ENCODE results near the gene PPA2. TPM values are rescaled to one million over a fixed set of nuclear protein-coding genes. Genes with fewer than 3 reads are reported as not detected.

PPA2 gene
- total RNA-seq, 4 donors from 2014 or later = 46.2 to 164 (median 84.6) TPM

- Histone ChIP-seq H3K4me1 (no peaks in the 10 kb centered on the region), H3K4me3 (no peak overlapping the region), H3K27ac (no peak overlapping the region), H3K9me3 (no peaks in the 10 kb centered on the region), H3K36me3 (no peaks in the 10 kb centered on the region), H3K27me3 (no peaks in the 10 kb centered on the region)
- 55 to 56% methylated on average over 1 of the region's 1 CpG for WGBS, 2 donors (ENCODE audit: low coverage in 1 of 2)
- DNase-seq = no peak
- in situ Hi-C loops (cut with MboI; ENCODE audit: low pct_ligation_motif_present in 1 of 4, low pct_unique_long_range_greater_than_20kb in 1 of 4, low sequenced_read_pairs in 3 of 4) (loop anchor here in 1 of 4 donors (25.0 kb wide), 1 partner anchor 153 kb away; no protein-coding TSS in a partner anchor), intact Hi-C loops (cut with DNase I; ENCODE audit: low total_unique reads) (no loop called here)
- TF ChIP-seq POLR2AphosphoS5 (IDR thresholded peaks at IDR 0.05) (no peak), EP300 (IDR thresholded peaks at IDR 0.05; ENCODE audit: low read depth) (no peak), POLR2A (IDR thresholded peaks at IDR 0.05) (no peak)
- TF ChIP-seq, protein P1, sequence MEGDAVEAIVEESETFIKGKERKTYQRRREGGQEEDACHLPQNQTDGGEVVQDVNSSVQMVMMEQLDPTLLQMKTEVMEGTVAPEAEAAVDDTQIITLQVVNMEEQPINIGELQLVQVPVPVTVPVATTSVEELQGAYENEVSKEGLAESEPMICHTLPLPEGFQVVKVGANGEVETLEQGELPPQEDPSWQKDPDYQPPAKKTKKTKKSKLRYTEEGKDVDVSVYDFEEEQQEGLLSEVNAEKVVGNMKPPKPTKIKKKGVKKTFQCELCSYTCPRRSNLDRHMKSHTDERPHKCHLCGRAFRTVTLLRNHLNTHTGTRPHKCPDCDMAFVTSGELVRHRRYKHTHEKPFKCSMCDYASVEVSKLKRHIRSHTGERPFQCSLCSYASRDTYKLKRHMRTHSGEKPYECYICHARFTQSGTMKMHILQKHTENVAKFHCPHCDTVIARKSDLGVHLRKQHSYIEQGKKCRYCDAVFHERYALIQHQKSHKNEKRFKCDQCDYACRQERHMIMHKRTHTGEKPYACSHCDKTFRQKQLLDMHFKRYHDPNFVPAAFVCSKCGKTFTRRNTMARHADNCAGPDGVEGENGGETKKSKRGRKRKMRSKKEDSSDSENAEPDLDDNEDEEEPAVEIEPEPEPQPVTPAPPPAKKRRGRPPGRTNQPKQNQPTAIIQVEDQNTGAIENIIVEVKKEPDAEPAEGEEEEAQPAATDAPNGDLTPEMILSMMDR (IDR thresholded peaks at IDR 0.05) = no peak
Measured at GRCh38 chr4:105509291-105509690, 35.4 kb upstream of the PPA2 start.

- H3K4me1 ChIP-seq = no peaks in the 10 kb centered on the region
- no peak overlapping the region for H3K27ac ChIP-seq
- DNase-seq = no peak
- in situ Hi-C loops (cut with MboI; ENCODE audit: low pct_ligation_motif_present in 1 of 4, low pct_unique_long_range_greater_than_20kb in 1 of 4, low sequenced_read_pairs in 3 of 4) (loop anchor here in 1 of 4 donors (25.0 kb wide), 1 partner anchor 158 kb away; no protein-coding TSS in a partner anchor), intact Hi-C loops (cut with DNase I; ENCODE audit: low total_unique reads) (no loop called here)
- H3K27me3 ChIP-seq = no peaks in the 10 kb centered on the region
- no peaks in the 10 kb centered on the region for H3K36me3 ChIP-seq
- no peak overlapping the region for H3K4me3 ChIP-seq
- H3K9me3 ChIP-seq = no peaks in the 10 kb centered on the region
- TF ChIP-seq POLR2A (IDR thresholded peaks at IDR 0.05) = no peak
- TF ChIP-seq EP300 (IDR thresholded peaks at IDR 0.05; ENCODE audit: low read depth) = no peak
- no peak for TF ChIP-seq POLR2AphosphoS5 (IDR thresholded peaks at IDR 0.05)
- TF ChIP-seq, protein P1 (IDR thresholded peaks at IDR 0.05) = no peak
- WGBS, 2 donors (ENCODE audit: low coverage in 1 of 2) = 44 to 63% methylated on average over 2 of the region's 2 CpGs
Measured at GRCh38 chr4:105504744-105505143, 30.9 kb upstream of the PPA2 start.

DNA sequence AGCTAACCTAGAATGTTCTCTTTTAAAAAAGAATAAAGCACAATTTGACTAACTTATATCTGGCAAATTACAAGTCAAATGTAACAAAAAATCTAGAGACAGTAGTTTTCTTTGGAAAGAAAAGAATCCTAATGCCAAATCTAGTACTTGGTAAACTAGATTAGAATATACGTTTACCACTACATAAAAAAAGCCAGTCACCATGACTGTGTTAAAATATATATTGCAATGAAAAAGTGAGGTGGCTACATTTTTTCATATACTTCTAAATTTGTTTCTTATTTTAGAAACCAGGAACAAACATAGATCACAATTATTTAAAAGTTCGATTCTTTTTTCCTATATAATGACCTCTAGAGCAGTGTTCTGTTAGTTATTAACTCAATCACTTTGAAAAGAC, 29.6 kb upstream of the PPA2 start:
- in situ Hi-C loops (cut with MboI; ENCODE audit: low pct_ligation_motif_present in 1 of 4, low pct_unique_long_range_greater_than_20kb in 1 of 4, low sequenced_read_pairs in 3 of 4) = loop anchor here in 1 of 4 donors (25.0 kb wide), 1 partner anchor 159 kb away; no protein-coding TSS in a partner anchor
- 76 to 79% methylated on average over 2 of the region's 2 CpGs for WGBS, 2 donors (ENCODE audit: low coverage in 1 of 2)
- Histone ChIP-seq H3K36me3 (no peaks in the 10 kb centered on the region), H3K27ac (no peak overlapping the region), H3K4me3 (no peak overlapping the region), H3K27me3 (no peaks in the 10 kb centered on the region), H3K9me3 (no peaks in the 10 kb centered on the region), H3K4me1 (no peaks in the 10 kb centered on the region)
- TF ChIP-seq, protein P1 (IDR thresholded peaks at IDR 0.05) = no peak
- TF ChIP-seq EP300 (IDR thresholded peaks at IDR 0.05; ENCODE audit: low read depth) (no peak), POLR2AphosphoS5 (IDR thresholded peaks at IDR 0.05) (no peak), POLR2A (IDR thresholded peaks at IDR 0.05) (no peak)
- no peak for DNase-seq
- intact Hi-C loops (cut with DNase I; ENCODE audit: low total_unique reads) = no loop called here

- TF ChIP-seq POLR2A (IDR thresholded peaks at IDR 0.05) (no peak), POLR2AphosphoS5 (IDR thresholded peaks at IDR 0.05) (no peak), EP300 (IDR thresholded peaks at IDR 0.05; ENCODE audit: low read depth) (no peak)
- TF ChIP-seq, protein P1 (IDR thresholded peaks at IDR 0.05) = no peak
- H3K9me3 ChIP-seq = no peaks in the 10 kb centered on the region
- H3K27me3 ChIP-seq = no peaks in the 10 kb centered on the region
- in situ Hi-C loops (cut with MboI; ENCODE audit: low pct_ligation_motif_present in 1 of 4, low pct_unique_long_range_greater_than_20kb in 1 of 4, low sequenced_read_pairs in 3 of 4) (no loop called here), intact Hi-C loops (cut with DNase I; ENCODE audit: low total_unique reads) (no loop called here)
- no peaks in the 10 kb centered on the region for H3K4me1 ChIP-seq
- H3K4me3 ChIP-seq = no peak overlapping the region
- H3K27ac ChIP-seq = no peak overlapping the region
- WGBS, 2 donors (ENCODE audit: low coverage in 1 of 2) = 50 to 54% methylated on average over 1 to 2 of the region's 2 CpGs
- H3K36me3 ChIP-seq = no peaks in the 10 kb centered on the region
- DNase-seq = no peak
Measured at GRCh38 chr4:105496899-105497298, 23.0 kb upstream of the PPA2 start.

All from transverse colon (tissue), 4 donors.